ENCODE results near the gene CNTNAP2. TPM values are rescaled to one million over a fixed set of nuclear protein-coding genes. Genes with fewer than 3 reads are reported as not detected.

CNTNAP2 gene
- total and polyA plus RNA-seq, 2 donors from 2014 or later, result 0.06 to 0.13 TPM

DNA sequence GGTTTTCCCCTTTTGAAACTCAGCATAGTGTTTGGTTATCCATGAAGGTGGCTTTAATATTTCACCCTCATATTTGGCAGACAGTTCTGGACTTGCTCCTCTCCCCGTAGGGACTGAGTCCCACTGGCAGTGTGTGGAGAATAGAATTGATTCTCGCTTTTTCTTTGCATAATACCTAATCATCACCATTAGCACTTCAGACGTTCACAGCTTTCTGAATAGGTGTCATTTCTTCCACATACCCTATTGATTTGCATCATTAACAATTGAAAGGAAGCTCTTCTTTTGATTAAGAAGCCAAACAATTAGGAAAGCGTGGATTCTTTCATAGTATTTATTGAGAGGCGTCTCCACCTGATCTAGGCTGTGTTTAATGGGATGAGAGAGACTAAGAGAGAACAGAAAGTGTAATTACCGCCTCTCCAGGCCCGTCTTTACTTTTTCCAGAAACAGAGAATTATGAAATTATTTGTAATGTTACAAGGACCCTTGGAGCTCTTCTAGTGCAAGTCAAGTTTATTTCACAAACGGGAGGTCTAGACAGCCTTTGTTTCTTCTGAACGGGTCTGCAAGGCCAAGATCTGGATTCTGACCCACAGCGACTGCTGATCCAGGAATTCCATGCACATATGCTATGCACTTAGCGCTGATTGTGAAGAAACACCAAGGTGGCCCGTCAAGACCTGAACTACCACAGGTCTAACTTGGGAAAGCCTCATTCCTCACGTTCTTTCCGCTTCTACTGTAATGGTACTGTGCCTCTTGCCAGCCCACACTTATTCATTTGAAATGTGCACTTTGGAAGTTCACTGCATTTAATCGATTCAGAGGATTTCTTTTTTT, 2224.1 kb downstream of the CNTNAP2 start:
- Histone ChIP-seq H3K36me3 (ENCODE audit: control insufficient read depth in 2 of 3, insufficient read depth in 3 of 3, low read length in 3 of 3) (no peaks in the 10 kb centered on the region), H3K9me3 (ENCODE audit: control insufficient read depth in 2 of 3, insufficient read depth in 1 of 3, low read length in 3 of 3) (no peaks in the 10 kb centered on the region), H3K4me3 (ENCODE audit: low read length in 3 of 3) (no peak overlapping the region), H3K9ac (ENCODE audit: low read length in 3 of 3) (no peak overlapping the region), H3K27me3 (ENCODE audit: control insufficient read depth, insufficient read depth, low read length) (no peaks in the 10 kb centered on the region), H3K4me1 (ENCODE audit: control insufficient read depth in 2 of 3, insufficient read depth in 2 of 3, low read depth in 1 of 3, low read length in 3 of 3) (peaks cover 0 to 5% (median 0%) of the 10 kb centered on the region in 3 donors), H3K27ac (ENCODE audit: low read depth in 2 of 2, low read length in 2 of 2) (no peak overlapping the region)
- DNase-seq (no peak), FAIRE-seq (no peak)
- TF ChIP-seq CTCF (IDR thresholded peaks at IDR 0.05; ENCODE audit: borderline replicate concordance, extremely low read depth, insufficient read depth), result no peak
- intact Hi-C loops (cut with DNase I), result no loop called here

DNA sequence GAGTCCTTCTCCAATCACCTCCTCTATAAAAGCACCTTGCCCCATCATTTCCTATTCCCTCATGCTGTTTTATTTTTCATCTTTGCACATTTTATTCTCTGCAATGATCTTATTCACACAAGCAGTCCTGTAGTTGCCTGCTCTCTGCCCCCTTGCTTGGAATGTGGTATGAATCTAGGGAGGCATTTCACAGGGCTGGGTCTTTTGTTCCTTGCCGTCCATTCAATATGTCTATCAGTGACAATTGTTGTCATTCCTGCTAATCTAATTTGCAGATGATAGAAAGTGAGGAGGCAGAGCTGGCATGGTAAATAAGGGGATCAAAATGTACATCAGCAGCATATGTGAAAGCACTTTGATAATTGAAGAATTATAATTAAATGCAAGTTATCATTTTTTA, 2227.8 kb downstream of the CNTNAP2 start:
- peaks cover 0 to under 1% (median 0%) of the 10 kb centered on the region in 3 donors for H3K4me1 ChIP-seq (ENCODE audit: control insufficient read depth in 2 of 3, insufficient read depth in 2 of 3, low read depth in 1 of 3, low read length in 3 of 3)
- DNase-seq, result no peak
- TF ChIP-seq CTCF (IDR thresholded peaks at IDR 0.05; ENCODE audit: borderline replicate concordance, extremely low read depth, insufficient read depth), result no peak
- H3K4me3 ChIP-seq (ENCODE audit: low read length in 3 of 3), result no peak overlapping the region
- H3K9me3 ChIP-seq (ENCODE audit: control insufficient read depth in 2 of 3, insufficient read depth in 1 of 3, low read length in 3 of 3), result no peaks in the 10 kb centered on the region
- no peak for FAIRE-seq
- H3K36me3 ChIP-seq (ENCODE audit: control insufficient read depth in 2 of 3, insufficient read depth in 3 of 3, low read length in 3 of 3), result no peaks in the 10 kb centered on the region
- H3K9ac ChIP-seq (ENCODE audit: low read length in 3 of 3), result no peak overlapping the region
- no peaks in the 10 kb centered on the region for H3K27me3 ChIP-seq (ENCODE audit: control insufficient read depth, insufficient read depth, low read length)
- intact Hi-C loops (cut with DNase I), result no loop called here
- no peak overlapping the region for H3K27ac ChIP-seq (ENCODE audit: low read depth in 2 of 2, low read length in 2 of 2)

DNA sequence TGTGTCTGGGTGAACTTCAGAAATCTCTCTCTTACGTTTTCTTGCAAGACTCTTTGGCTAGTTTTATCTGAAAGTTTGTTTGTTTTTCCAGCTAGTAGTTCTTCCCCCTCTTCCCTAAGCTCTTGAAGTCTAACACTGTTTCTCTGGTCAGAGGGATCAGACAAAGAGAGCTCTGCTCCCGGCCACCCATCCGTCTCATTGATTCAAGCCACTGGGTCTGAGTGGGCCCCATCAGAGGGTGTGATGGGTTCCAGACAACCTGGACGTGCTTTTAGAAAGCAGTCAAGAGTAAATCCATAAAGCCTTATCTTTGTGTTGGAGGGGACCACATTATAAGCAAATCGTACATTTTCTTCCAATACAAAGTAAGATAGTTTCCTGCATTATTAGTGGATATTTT, 2231.4 kb downstream of the CNTNAP2 start:
- H3K9ac ChIP-seq (ENCODE audit: low read length in 3 of 3), result no peak overlapping the region
- TF ChIP-seq CTCF (IDR thresholded peaks at IDR 0.05; ENCODE audit: borderline replicate concordance, extremely low read depth, insufficient read depth), result no peak
- H3K4me3 ChIP-seq (ENCODE audit: low read length in 3 of 3), result no peak overlapping the region
- FAIRE-seq (no peak), DNase-seq (peak in 1 of 5 donors; percentile 5)
- H3K9me3 ChIP-seq (ENCODE audit: control insufficient read depth in 2 of 3, insufficient read depth in 1 of 3, low read length in 3 of 3), result no peaks in the 10 kb centered on the region
- intact Hi-C loops (cut with DNase I), result no loop called here
- H3K4me1 ChIP-seq (ENCODE audit: control insufficient read depth in 2 of 3, insufficient read depth in 2 of 3, low read depth in 1 of 3, low read length in 3 of 3), result no peaks in the 10 kb centered on the region
- no peaks in the 10 kb centered on the region for H3K27me3 ChIP-seq (ENCODE audit: control insufficient read depth, insufficient read depth, low read length)
- H3K36me3 ChIP-seq (ENCODE audit: control insufficient read depth in 2 of 3, insufficient read depth in 3 of 3, low read length in 3 of 3), result no peaks in the 10 kb centered on the region
- no peak overlapping the region for H3K27ac ChIP-seq (ENCODE audit: low read depth in 2 of 2, low read length in 2 of 2)
